GM18870 (cell line): ENCODE measurements around the gene AKR7A2.

Experiments
- ATAC-seq: cut with Tn5 transposase; IDR thresholded peaks from one replicate; pipeline ENCODE4 v1.9.1; 2021; ENCODE audit warnings: moderate library complexity; ENCODE audit not compliant: unreplicated experiment

The AKR7A2 gene

GRCh38 chr1:19326748-19327065, 14.8 kb upstream of the AKR7A2 start:
- ATAC-seq: no peak

GRCh38 chr1:19325958-19326747, 14.2 kb upstream of the AKR7A2 start:
- no peak for ATAC-seq

GRCh38 chr1:19325368-19325957, 13.5 kb upstream of the AKR7A2 start:
- no peak for ATAC-seq

- ATAC-seq: no peak
These were observed 12.7 kb upstream of the AKR7A2 start for GRCh38 chr1:19324665-19324990.

GRCh38 chr1:19323987-19324664, 12.2 kb upstream of the AKR7A2 start:
- no peak for ATAC-seq

- no peak for ATAC-seq
These were observed 10.5 kb upstream of the AKR7A2 start for GRCh38 chr1:19322481-19322880.

- no peak for ATAC-seq
These were observed 9.1 kb upstream of the AKR7A2 start for GRCh38 chr1:19321071-19321470.

- no peak for ATAC-seq
These were observed 7.3 kb upstream of the AKR7A2 start for GRCh38 chr1:19319196-19319595.

- ATAC-seq: no peak
These were observed 5.4 kb upstream of the AKR7A2 start for GRCh38 chr1:19317126-19317910.

- ATAC-seq: no peak
These were observed 3.6 kb upstream of the AKR7A2 start for GRCh38 chr1:19315378-19316198.

- ATAC-seq: no peak
These were observed 2.3 kb upstream of the AKR7A2 start for GRCh38 chr1:19313961-19314882.

- no peak for ATAC-seq
These were observed 1.7 kb upstream of the AKR7A2 start for GRCh38 chr1:19313636-19313959.

- no peak for ATAC-seq
These were observed 1.1 kb upstream of the AKR7A2 start for GRCh38 chr1:19312782-19313635.

- ATAC-seq: no peak
These were observed 427 bp downstream of the AKR7A2 start for GRCh38 chr1:19311503-19311930.

- no peak for ATAC-seq
These were observed 1.0 kb downstream of the AKR7A2 start for GRCh38 chr1:19310720-19311502.

- no peak for ATAC-seq
These were observed 1.9 kb downstream of the AKR7A2 start for GRCh38 chr1:19310061-19310460.

GRCh38 chr1:19309123-19309813, 2.7 kb downstream of the AKR7A2 start:
- ATAC-seq: no peak

- no peak for ATAC-seq
These were observed 3.4 kb downstream of the AKR7A2 start for GRCh38 chr1:19308509-19308907.
